Parathyroid adenoma (tissue), 2 donors: Measurements from ENCODE around the gene NPTXR.
A peak's percentile ranks its signal among the peaks of the same experiment; 100 is the strongest.

Source experiments
- H2AFZ ChIP-seq: fragments of 300-600 bp; sonication (generic); one replicate; pipeline ENCODE4 v1.7.0; 2017; ENCODE audit warnings: antibody characterized with exemption, mild to moderate bottlenecking
- H3K27ac ChIP-seq: fragments of 300-600 bp; sonication (generic); one replicate; pipeline ENCODE4 v1.7.0; 2017
- H3K27me3 ChIP-seq: fragments of 300-600 bp; sonication (generic); one replicate; pipeline ENCODE4 v1.7.0; 2017; ENCODE audit warnings: low read length; ENCODE audit not compliant: control insufficient read depth, insufficient read depth
- H3K36me3 ChIP-seq: fragments of 300-600 bp; sonication (generic); one replicate; pipeline ENCODE4 v1.7.0; 2017; ENCODE audit warnings: low read length; ENCODE audit not compliant: control insufficient read depth, insufficient read depth
- H3K4me1 ChIP-seq: fragments of 300-600 bp; sonication (generic); one replicate; pipeline ENCODE4 v1.7.0; 2017; ENCODE audit warnings: control low read depth
- H3K4me2 ChIP-seq: fragments of 300-600 bp; sonication (generic); one replicate; pipeline ENCODE4 v1.7.0; 2017; ENCODE audit warnings: low read length
- H3K4me3 ChIP-seq: fragments of 300-600 bp; sonication (generic); one replicate; pipeline ENCODE4 v1.7.0; 2017; ENCODE audit warnings: low read depth, low read length
- H3K79me2 ChIP-seq: fragments of 300-600 bp; sonication (generic); one replicate; pipeline ENCODE4 v1.7.0; 2017; ENCODE audit warnings: control low read depth
- H3K9ac ChIP-seq: fragments of 300-600 bp; sonication (generic); one replicate; pipeline ENCODE4 v1.7.0; 2017; ENCODE audit warnings: mild to moderate bottlenecking
- H3K9me3 ChIP-seq: fragments of 300-600 bp; sonication (generic); one replicate; pipeline ENCODE4 v1.7.0; 2017; ENCODE audit warnings: low read length; ENCODE audit not compliant: control insufficient read depth
- CTCF ChIP-seq: fragments of 300-600 bp; sonication (generic); IDR thresholded peaks from one replicate; pipeline ENCODE4 v1.7.0; 2017; ENCODE audit warnings: antibody characterized with exemption, mild to moderate bottlenecking
- donor health status: primary hyperparathyroidism.

Gene NPTXR

GRCh38 chr22:38788846-38789245 is 55.0 kb downstream of the NPTXR start:
- Histone ChIP-seq H3K27ac (peak overlapping the region; percentile 29), H3K4me3 (no peak overlapping the region), H3K4me2 (peak overlapping the region; percentile 13), H3K36me3 (no peaks in the 10 kb centered on the region), H3K27me3 (no peaks in the 10 kb centered on the region), H3K9me3 (no peaks in the 10 kb centered on the region), H3K4me1 (peaks cover 3% of the 10 kb centered on the region), H3K9ac (no peak overlapping the region), H2AFZ (no peak overlapping the region), H3K79me2 (peaks cover 2% of the 10 kb centered on the region)
- no peak for TF ChIP-seq CTCF

GRCh38 chr22:38788021-38788816 is 55.6 kb downstream of the NPTXR start:
- no peaks in the 10 kb centered on the region for H3K9me3 ChIP-seq
- peaks cover 2% of the 10 kb centered on the region for H3K79me2 ChIP-seq
- H3K9ac ChIP-seq, result no peak overlapping the region
- TF ChIP-seq CTCF, result no peak
- H3K27ac ChIP-seq, result peak overlapping the region; percentile 29
- no peaks in the 10 kb centered on the region for H3K36me3 ChIP-seq
- H3K4me1 ChIP-seq, result peaks cover 3% of the 10 kb centered on the region
- H3K4me3 ChIP-seq, result no peak overlapping the region
- peak overlapping the region; percentile 13 for H3K4me2 ChIP-seq
- no peaks in the 10 kb centered on the region for H3K27me3 ChIP-seq
- H2AFZ ChIP-seq, result no peak overlapping the region

GRCh38 chr22:38786631-38787030 is 57.2 kb downstream of the NPTXR start:
- H3K79me2 ChIP-seq, result peaks cover 2% of the 10 kb centered on the region
- no peak overlapping the region for H3K9ac ChIP-seq
- H3K9me3 ChIP-seq, result no peaks in the 10 kb centered on the region
- no peaks in the 10 kb centered on the region for H3K36me3 ChIP-seq
- H3K4me2 ChIP-seq, result no peak overlapping the region
- H2AFZ ChIP-seq, result no peak overlapping the region
- no peak for TF ChIP-seq CTCF
- no peak overlapping the region for H3K4me3 ChIP-seq
- no peak overlapping the region for H3K27ac ChIP-seq
- H3K4me1 ChIP-seq, result peaks cover 3% of the 10 kb centered on the region
- H3K27me3 ChIP-seq, result no peaks in the 10 kb centered on the region

- Histone ChIP-seq H3K9ac (no peak overlapping the region), H2AFZ (no peak overlapping the region), H3K27ac (no peak overlapping the region), H3K9me3 (no peaks in the 10 kb centered on the region), H3K79me2 (peaks cover 2% of the 10 kb centered on the region), H3K27me3 (no peaks in the 10 kb centered on the region), H3K4me2 (no peak overlapping the region), H3K4me1 (peaks cover 3% of the 10 kb centered on the region), H3K4me3 (no peak overlapping the region), H3K36me3 (no peaks in the 10 kb centered on the region)
- no peak for TF ChIP-seq CTCF
These were observed 59.0 kb downstream of the NPTXR start for GRCh38 chr22:38784856-38785255.

- no peak overlapping the region for H3K4me2 ChIP-seq
- no peak overlapping the region for H3K27ac ChIP-seq
- H3K79me2 ChIP-seq, result peaks cover 2% of the 10 kb centered on the region
- no peak overlapping the region for H2AFZ ChIP-seq
- no peak overlapping the region for H3K9ac ChIP-seq
- no peaks in the 10 kb centered on the region for H3K36me3 ChIP-seq
- no peaks in the 10 kb centered on the region for H3K27me3 ChIP-seq
- H3K4me1 ChIP-seq, result peaks cover 3% of the 10 kb centered on the region
- TF ChIP-seq CTCF, result no peak
- no peak overlapping the region for H3K4me3 ChIP-seq
- H3K9me3 ChIP-seq, result no peaks in the 10 kb centered on the region
These were observed 59.8 kb downstream of the NPTXR start for GRCh38 chr22:38784035-38784434.
